Stimulated activated naive CD8-positive, alpha-beta T cell treated with anti-CD3 and anti-CD28 coated beads, Interleukin-15, amount 100 ng/mL, for 72 hours (primary cell): ENCODE measurements around the gene ARSJ.
"Not testable (repeated sequence)": the region's sequence is repeated elsewhere in the genome, so short reads cannot be mapped to it uniquely, and the experiment has no call there.

Experiments
- ATAC-seq: fragments of 150-1000 bp; cut with Tn5 transposase; 2 replicates; pipeline ENCODE4 v1.10.0; 2021; ENCODE audit warnings: mild to moderate bottlenecking, moderate library complexity
- DNase-seq, 2 donors: peaks; one replicate each; pipeline ENCODE4 v3.0.0; 2021 to 2022
- H3K27ac Mint-ChIP-seq, 2 donors: one replicate each; pipeline ENCODE4 v1.8.0; 2022; ENCODE audit warnings: mild to moderate bottlenecking in 2 of 2, mixed read lengths in 2 of 2, moderate library complexity in 2 of 2
- H3K27me3 Mint-ChIP-seq: one replicate; pipeline ENCODE4 v1.8.0; 2022; ENCODE audit warnings: mixed read lengths
- H3K4me1 Mint-ChIP-seq: one replicate; pipeline ENCODE4 v1.8.0; 2022; ENCODE audit warnings: mild to moderate bottlenecking, mixed read lengths
- H3K4me3 Mint-ChIP-seq, 2 donors: one replicate each; pipeline ENCODE4 v1.8.0; 2022; ENCODE audit warnings: mild to moderate bottlenecking in 2 of 2, mixed read lengths in 2 of 2, moderate library complexity in 1 of 2
- H3K9me3 Mint-ChIP-seq, 2 donors: one replicate each; pipeline ENCODE4 v1.8.0; 2022; ENCODE audit warnings: mixed read lengths in 2 of 2

The ARSJ gene

DNA sequence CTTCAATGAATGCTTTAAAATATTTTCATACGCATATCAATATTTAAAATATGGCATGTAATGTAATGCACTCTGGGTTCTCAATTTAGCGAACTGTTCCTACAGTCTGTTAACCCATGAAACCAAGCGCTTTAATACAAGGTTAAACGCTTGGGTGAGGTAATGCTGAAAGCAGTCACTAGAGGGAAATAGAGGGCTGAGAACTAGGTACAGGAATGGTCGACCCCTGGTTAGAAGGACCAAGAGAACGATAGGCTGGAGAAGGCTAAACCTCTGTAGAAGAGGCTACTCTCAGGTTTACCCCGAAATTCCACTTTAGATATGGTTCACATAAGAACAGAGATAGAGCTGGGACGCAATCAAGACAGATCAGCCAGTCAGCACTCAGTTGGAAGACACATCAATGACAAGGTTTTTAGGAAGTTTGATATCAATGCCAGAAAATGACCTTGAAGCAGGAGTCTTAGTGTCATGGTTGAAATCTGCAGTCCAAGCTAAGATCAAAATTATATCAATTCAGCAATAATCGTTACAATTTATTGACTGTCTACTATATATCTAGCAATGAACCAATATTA lies 26.9 kb downstream of the ARSJ start:
- Mint-ChIP-seq H3K4me1 (peaks cover 6% of the 10 kb centered on the region), H3K4me3 (no peak overlapping the region), H3K27me3 (no peaks in the 10 kb centered on the region), H3K9me3 (no peaks in the 10 kb centered on the region), H3K27ac (no peak overlapping the region)
- peak; percentile 32 to 40 for DNase-seq
- peak; percentile 85 for ATAC-seq

GRCh38 chr4:113951263-113951662 lies 28.2 kb downstream of the ARSJ start:
- no peaks in the 10 kb centered on the region for H3K27me3 Mint-ChIP-seq
- H3K9me3 Mint-ChIP-seq: no peaks in the 10 kb centered on the region
- H3K4me1 Mint-ChIP-seq: peaks cover 6% of the 10 kb centered on the region
- DNase-seq (no peak), ATAC-seq (no peak)
- H3K27ac Mint-ChIP-seq: no peak overlapping the region
- H3K4me3 Mint-ChIP-seq: no peak overlapping the region

- Mint-ChIP-seq H3K4me1 (peaks cover 12% of the 10 kb centered on the region), H3K27me3 (no peaks in the 10 kb centered on the region), H3K9me3 (no peaks in the 10 kb centered on the region), H3K4me3 (no peak overlapping the region), H3K27ac (no peak overlapping the region)
- DNase-seq (no peak), ATAC-seq (no peak)
These were observed 29.2 kb downstream of the ARSJ start for GRCh38 chr4:113950207-113950606.

- Mint-ChIP-seq H3K4me1 (peaks cover 23% of the 10 kb centered on the region), H3K27ac (no peak overlapping the region)
- ATAC-seq: no peak
These were observed 32.0 kb downstream of the ARSJ start for GRCh38 chr4:113947484-113947883.

GRCh38 chr4:113945906-113946305 lies 33.5 kb downstream of the ARSJ start:
- no peaks in the 10 kb centered on the region for H3K9me3 Mint-ChIP-seq
- H3K4me3 Mint-ChIP-seq: no peak overlapping the region
- no peak for ATAC-seq
- H3K27me3 Mint-ChIP-seq: no peaks in the 10 kb centered on the region
- no peak for DNase-seq
- peaks cover 18% of the 10 kb centered on the region for H3K4me1 Mint-ChIP-seq
- H3K27ac Mint-ChIP-seq: no peak overlapping the region

More at GRCh38 chr4:113947484-113947883, 32.0 kb downstream of the ARSJ start:
- no peaks in the 10 kb centered on the region for H3K27me3 Mint-ChIP-seq
- DNase-seq: no peak
- no peak overlapping the region for H3K4me3 Mint-ChIP-seq
- no peaks in the 10 kb centered on the region for H3K9me3 Mint-ChIP-seq

GRCh38 chr4:113943863-113944262 lies 35.6 kb downstream of the ARSJ start:
- Mint-ChIP-seq H3K9me3 (no peaks in the 10 kb centered on the region), H3K4me1 (peaks cover 18% of the 10 kb centered on the region), H3K27ac (no peak overlapping the region), H3K4me3 (no peak overlapping the region), H3K27me3 (no peaks in the 10 kb centered on the region)
- DNase-seq: no peak
- no peak for ATAC-seq

- peaks cover 18% of the 10 kb centered on the region for H3K4me1 Mint-ChIP-seq
- no peak overlapping the region for H3K27ac Mint-ChIP-seq
- no peaks in the 10 kb centered on the region for H3K9me3 Mint-ChIP-seq
- DNase-seq (no peak), ATAC-seq (no peak)
- no peaks in the 10 kb centered on the region for H3K27me3 Mint-ChIP-seq
- no peak overlapping the region for H3K4me3 Mint-ChIP-seq
These were observed 36.4 kb downstream of the ARSJ start for GRCh38 chr4:113943085-113943484.

GRCh38 chr4:113941836-113942235 lies 37.6 kb downstream of the ARSJ start:
- H3K27ac Mint-ChIP-seq: no peak overlapping the region
- H3K27me3 Mint-ChIP-seq: no peaks in the 10 kb centered on the region
- H3K9me3 Mint-ChIP-seq: no peaks in the 10 kb centered on the region
- DNase-seq: no peak
- no peak for ATAC-seq
- no peak overlapping the region for H3K4me3 Mint-ChIP-seq
- H3K4me1 Mint-ChIP-seq: peaks cover 18% of the 10 kb centered on the region

- not testable (repeated sequence) for H3K27ac Mint-ChIP-seq, H3K9me3 Mint-ChIP-seq, H3K4me3 Mint-ChIP-seq, DNase-seq, ATAC-seq, H3K27me3 Mint-ChIP-seq
- peaks cover 13% of the 10 kb centered on the region for H3K4me1 Mint-ChIP-seq
These were observed 39.3 kb downstream of the ARSJ start for GRCh38 chr4:113940103-113940502.

DNA sequence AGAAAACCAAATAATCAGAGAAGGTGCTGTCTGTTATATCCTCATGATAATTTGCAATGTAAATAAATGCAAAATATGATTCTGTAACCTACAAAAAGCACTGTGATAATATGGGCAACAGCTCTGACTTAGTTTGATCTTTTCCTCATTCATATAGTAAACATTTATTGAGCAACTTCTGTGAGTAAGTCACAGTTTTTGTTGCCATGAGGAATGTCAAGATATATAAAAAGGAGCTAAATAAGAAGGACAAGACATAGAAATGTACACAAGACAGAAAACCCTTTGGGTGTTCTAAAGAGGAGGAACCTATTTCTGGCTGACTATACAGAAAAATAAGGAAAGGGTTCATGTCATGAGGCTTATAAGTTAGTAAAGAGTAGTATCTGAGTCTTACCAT lies 44.3 kb downstream of the ARSJ start:
- no peaks in the 10 kb centered on the region for H3K9me3 Mint-ChIP-seq
- H3K27me3 Mint-ChIP-seq: no peaks in the 10 kb centered on the region
- H3K4me3 Mint-ChIP-seq: no peak overlapping the region
- no peak for ATAC-seq
- no peak for DNase-seq
- no peak overlapping the region for H3K27ac Mint-ChIP-seq
- no peaks in the 10 kb centered on the region for H3K4me1 Mint-ChIP-seq

- not testable (repeated sequence) for DNase-seq, H3K27ac Mint-ChIP-seq, H3K4me1 Mint-ChIP-seq, H3K27me3 Mint-ChIP-seq, H3K4me3 Mint-ChIP-seq, ATAC-seq
- peaks cover 0 to 19% of the 10 kb centered on the region in 2 donors for H3K9me3 Mint-ChIP-seq
These were observed 54.7 kb downstream of the ARSJ start for GRCh38 chr4:113924706-113925105.

GRCh38 chr4:113921089-113921794 lies 58.2 kb downstream of the ARSJ start:
- no peak overlapping the region for H3K27ac Mint-ChIP-seq
- H3K4me3 Mint-ChIP-seq: no peak overlapping the region
- peaks cover 0 to 8% of the 10 kb centered on the region in 2 donors for H3K9me3 Mint-ChIP-seq
- DNase-seq (no peak), ATAC-seq (no peak)
- H3K4me1 Mint-ChIP-seq: peaks cover 12% of the 10 kb centered on the region
- no peaks in the 10 kb centered on the region for H3K27me3 Mint-ChIP-seq

DNA sequence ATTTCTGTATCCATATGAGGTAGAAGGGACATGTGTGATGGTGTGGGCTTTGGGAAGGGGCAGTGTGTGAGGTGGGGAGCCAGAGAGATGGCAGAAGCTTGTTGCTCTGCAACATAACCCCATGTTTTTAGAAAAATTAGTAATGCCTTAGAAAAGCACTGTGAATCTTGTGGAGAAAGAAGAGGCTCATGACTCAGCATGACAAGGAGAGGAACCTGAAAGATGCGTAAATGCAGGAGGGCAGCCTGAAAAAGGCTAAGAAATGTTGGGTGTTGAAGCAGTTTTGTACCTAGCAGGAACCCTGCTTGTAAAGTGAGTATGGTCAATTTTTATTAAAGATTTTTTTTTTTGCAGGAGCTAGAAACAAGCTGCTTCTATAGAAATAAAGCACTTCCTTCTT lies 59.8 kb downstream of the ARSJ start:
- no peaks in the 10 kb centered on the region for H3K27me3 Mint-ChIP-seq
- peaks cover 12% of the 10 kb centered on the region for H3K4me1 Mint-ChIP-seq
- no peak overlapping the region for H3K4me3 Mint-ChIP-seq
- DNase-seq (no peak), ATAC-seq (no peak)
- H3K27ac Mint-ChIP-seq: no peak overlapping the region
- H3K9me3 Mint-ChIP-seq: no peaks in the 10 kb centered on the region

- Mint-ChIP-seq H3K27ac (no peak overlapping the region), H3K4me1 (peaks cover 12% of the 10 kb centered on the region), H3K9me3 (no peaks in the 10 kb centered on the region), H3K4me3 (no peak overlapping the region), H3K27me3 (no peaks in the 10 kb centered on the region)
- ATAC-seq: no peak
- no peak for DNase-seq
These were observed 60.3 kb downstream of the ARSJ start for GRCh38 chr4:113919145-113919544.

GRCh38 chr4:113908829-113909228 lies 70.6 kb downstream of the ARSJ start:
- peaks cover 8 to 13% of the 10 kb centered on the region in 2 donors for H3K9me3 Mint-ChIP-seq
- DNase-seq (no peak), ATAC-seq (no peak)
- no peak overlapping the region for H3K4me3 Mint-ChIP-seq
- H3K27ac Mint-ChIP-seq: no peak overlapping the region
- H3K27me3 Mint-ChIP-seq: no peaks in the 10 kb centered on the region
- H3K4me1 Mint-ChIP-seq: peaks cover 27% of the 10 kb centered on the region

GRCh38 chr4:113907559-113907958 lies 71.9 kb downstream of the ARSJ start:
- DNase-seq (no peak), ATAC-seq (no peak)
- Mint-ChIP-seq H3K27me3 (no peaks in the 10 kb centered on the region), H3K4me3 (no peak overlapping the region), H3K27ac (no peak overlapping the region), H3K4me1 (peaks cover 35% of the 10 kb centered on the region), H3K9me3 (peaks cover 8 to 13% of the 10 kb centered on the region in 2 donors)

DNA sequence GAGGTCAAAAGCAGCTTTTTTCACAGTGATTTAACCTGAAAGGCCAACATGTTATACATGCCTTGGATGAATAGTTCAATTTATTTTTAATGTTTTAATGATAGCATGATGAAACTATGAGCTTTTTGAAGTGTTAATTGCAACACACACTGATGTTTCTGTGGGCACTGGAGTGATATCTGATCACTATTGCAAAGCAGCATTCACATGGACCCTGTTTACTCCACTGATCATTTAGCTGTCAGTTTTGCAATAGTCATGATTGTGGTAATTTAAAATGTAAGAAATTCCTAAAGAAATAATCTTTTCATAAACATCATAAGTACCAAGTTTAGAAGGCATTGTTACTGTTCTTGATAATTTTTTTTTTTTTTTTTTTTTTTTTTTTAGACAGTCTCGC lies 74.1 kb downstream of the ARSJ start:
- Mint-ChIP-seq H3K4me1 (peaks cover 38% of the 10 kb centered on the region), H3K27me3 (no peaks in the 10 kb centered on the region), H3K27ac (no peak overlapping the region), H3K9me3 (peaks cover 8 to 13% of the 10 kb centered on the region in 2 donors), H3K4me3 (peak overlapping the region in 1 of 2 donors; percentile 41)
- DNase-seq (no peak), ATAC-seq (no peak)
